ENCODE measurements around the gene FAM184B. TPM values are rescaled to one million over a fixed set of nuclear protein-coding genes. Genes with fewer than 3 reads are reported as not detected.

Gene FAM184B
- 0.45 TPM for polyA plus RNA-seq (2012; ENCODE audit: insufficient read depth, insufficient read length, low read depth)

DNA sequence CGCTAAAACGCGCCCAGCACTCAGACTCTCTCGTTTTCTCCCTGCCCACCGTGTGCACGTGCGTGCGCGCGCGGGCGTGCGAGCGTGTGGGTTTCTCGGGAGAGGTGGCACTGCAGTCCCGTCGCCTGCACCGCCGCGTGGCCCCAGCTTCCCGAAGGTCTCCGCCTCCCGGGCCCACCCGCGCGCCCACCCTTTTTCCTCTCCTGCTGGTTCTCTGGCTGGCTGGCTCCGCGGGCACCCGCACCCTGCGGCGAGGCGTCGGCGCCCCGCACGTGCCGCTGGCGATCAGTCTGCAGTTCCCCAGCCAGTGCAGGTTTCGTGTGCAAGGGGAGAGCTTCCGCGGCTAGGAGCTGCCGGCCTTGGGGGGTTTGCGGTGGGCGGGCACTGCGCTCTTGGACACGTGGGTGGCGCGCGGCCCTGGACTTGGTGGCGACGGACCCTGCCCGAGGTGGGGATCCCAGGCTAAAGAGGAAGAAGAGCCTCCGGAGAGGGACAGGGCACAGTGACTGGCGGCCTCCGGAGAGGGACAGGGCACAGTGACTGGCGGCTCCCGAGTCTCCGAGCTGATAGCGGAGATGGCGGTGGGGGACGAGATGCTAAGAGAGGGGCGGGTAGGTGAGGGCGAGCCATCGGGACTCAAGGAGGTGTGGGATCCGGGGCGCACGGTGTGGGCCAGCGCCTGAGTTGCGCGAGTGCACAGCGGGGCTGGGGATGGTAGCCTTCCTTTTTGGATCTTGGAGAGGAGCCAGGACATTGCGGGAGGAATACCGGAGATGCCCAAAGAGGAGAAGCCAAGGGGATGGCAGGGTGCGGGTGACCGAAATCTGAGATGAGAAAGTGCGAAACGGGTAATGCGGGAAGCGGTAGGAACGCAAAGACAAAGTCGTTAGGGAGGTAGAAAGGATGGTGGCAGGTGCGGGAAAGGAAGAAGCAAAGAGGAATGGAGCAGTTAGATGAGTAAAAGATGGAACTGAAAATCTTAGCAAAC is at the start of gene FAM184B:
Gene FAM184B (minus strand): TSS at position 322 of the 988 bp plus-strand sequence. CDS start 322 bp downstream, outside the sequence.
- H3K36me3 ChIP-seq: no peaks in the 10 kb centered on the region
- peak; percentile 18 for DNase-seq
- H3K4me1 ChIP-seq: no peaks in the 10 kb centered on the region
- peak within 1 kb of the TSS; percentile 24 for H3K4me3 ChIP-seq (ENCODE audit: low read depth, low read length)
- H3K27me3 ChIP-seq: peaks cover 16% of the 10 kb centered on the region
- no peak for TF ChIP-seq CTCF (IDR thresholded peaks at IDR 0.05; ENCODE audit: low read depth, low read length)
- H3K9me3 ChIP-seq: 0 out of 2 replicates have a peak, but pooled peaks cover 3% of the 10 kb centered on the region

GRCh38 chr4:17823871-17824669 is 42.6 kb upstream of the FAM184B start:
- H3K4me1 ChIP-seq: no peaks in the 10 kb centered on the region
- H3K4me3 ChIP-seq (ENCODE audit: low read depth, low read length): no peak overlapping the region
- H3K9me3 ChIP-seq: no peaks in the 10 kb centered on the region
- H3K36me3 ChIP-seq: peaks cover 87% of the 10 kb centered on the region
- H3K27me3 ChIP-seq: no peaks in the 10 kb centered on the region
- no peak for DNase-seq
- no peak for TF ChIP-seq CTCF (IDR thresholded peaks at IDR 0.05; ENCODE audit: low read depth, low read length)

DNA sequence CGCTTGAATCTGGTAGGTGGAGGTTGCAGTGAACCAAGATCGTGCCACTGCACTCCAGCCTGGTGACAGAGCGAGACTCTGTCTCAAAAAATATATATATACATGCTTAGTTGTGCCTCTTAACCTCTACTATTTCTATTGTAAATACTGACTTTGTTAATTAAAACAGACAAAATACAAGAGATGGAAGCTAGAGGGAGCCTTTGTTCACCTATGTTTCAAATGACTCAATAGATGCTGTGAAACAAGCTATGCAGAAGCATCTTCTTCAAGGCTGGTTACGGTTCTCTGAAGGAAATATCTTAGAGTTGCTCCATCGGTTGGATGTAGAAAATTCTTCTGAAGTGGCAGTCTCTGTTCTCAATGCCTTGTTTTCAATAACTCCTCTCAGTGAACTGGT is 35.6 kb upstream of the FAM184B start:
- Histone ChIP-seq H3K4me3 (ENCODE audit: low read depth, low read length) (no peak overlapping the region), H3K27me3 (no peaks in the 10 kb centered on the region), H3K4me1 (no peaks in the 10 kb centered on the region; the same call in 1 of the 2 replicates), H3K36me3 (peaks cover 70% of the 10 kb centered on the region), H3K9me3 (no peaks in the 10 kb centered on the region)
- TF ChIP-seq CTCF (IDR thresholded peaks at IDR 0.05; ENCODE audit: low read depth, low read length): peak; percentile 58
- DNase-seq: no peak

- Histone ChIP-seq H3K4me3 (ENCODE audit: low read depth, low read length) (no peak overlapping the region), H3K27me3 (no peaks in the 10 kb centered on the region), H3K4me1 (no peaks in the 10 kb centered on the region; the same call in 1 of the 2 replicates), H3K36me3 (peaks cover 64% of the 10 kb centered on the region), H3K9me3 (no peaks in the 10 kb centered on the region)
- DNase-seq: no peak
- no peak for TF ChIP-seq CTCF (IDR thresholded peaks at IDR 0.05; ENCODE audit: low read depth, low read length)
Observed at GRCh38 chr4:17816142-17816541, 34.7 kb upstream of the FAM184B start.

DNA sequence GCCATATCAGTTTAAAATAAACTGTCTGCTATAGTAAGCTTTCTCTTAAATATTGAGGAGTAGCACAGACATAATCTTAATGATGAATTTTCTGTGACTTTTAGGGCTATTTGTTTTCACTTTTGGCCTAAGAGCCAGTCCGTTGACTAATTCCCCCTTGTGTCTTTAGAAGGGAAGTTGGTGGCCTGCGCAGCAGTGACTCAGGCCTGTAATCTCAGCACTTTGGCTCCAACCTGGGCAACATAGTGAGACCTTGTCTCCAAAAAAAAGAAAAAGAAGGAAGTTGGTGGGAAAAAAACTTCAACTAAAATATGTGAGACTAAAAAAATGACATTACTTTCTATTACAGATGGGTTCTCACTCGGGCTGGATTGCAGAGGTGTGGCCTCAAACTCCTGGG is 32.7 kb upstream of the FAM184B start:
- no peaks in the 10 kb centered on the region for H3K9me3 ChIP-seq
- DNase-seq: no peak
- H3K36me3 ChIP-seq: peaks cover 49% of the 10 kb centered on the region
- no peak overlapping the region for H3K4me3 ChIP-seq (ENCODE audit: low read depth, low read length)
- TF ChIP-seq CTCF (IDR thresholded peaks at IDR 0.05; ENCODE audit: low read depth, low read length): no peak
- no peaks in the 10 kb centered on the region; the same call in 1 of the 2 replicates for H3K4me1 ChIP-seq
- no peaks in the 10 kb centered on the region for H3K27me3 ChIP-seq

Data from BE2C (cell line).